ENCODE results near the gene PRUNE2.

DNA sequence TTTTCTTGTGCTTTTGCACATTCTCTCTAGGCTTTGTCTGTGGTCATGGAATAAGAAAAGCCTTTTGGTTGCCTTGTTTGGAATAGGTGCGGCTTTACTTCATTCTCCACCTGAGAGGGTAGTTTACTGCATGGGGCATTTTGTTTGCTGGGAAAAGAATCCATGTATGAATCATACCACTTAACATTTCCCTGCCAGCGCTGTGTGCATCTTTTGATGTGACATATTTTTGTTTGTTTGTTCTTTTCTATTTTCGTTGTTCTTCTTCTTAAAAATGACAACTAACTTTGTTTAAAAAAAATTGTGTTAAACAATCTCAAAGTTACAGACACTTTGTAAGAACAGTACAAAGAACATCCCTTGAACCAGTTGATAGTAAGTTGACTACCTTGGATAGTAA is 333.8 kb downstream of the PRUNE2 start:
- no peak for TF ChIP-seq CTCF (IDR thresholded peaks at IDR 0.05)
- TF ChIP-seq POLR2A (IDR thresholded peaks at IDR 0.05): no peak

All from heart left ventricle (tissue), 13 donors.